ENCODE measurements around the gene RIMS3.

DNA sequence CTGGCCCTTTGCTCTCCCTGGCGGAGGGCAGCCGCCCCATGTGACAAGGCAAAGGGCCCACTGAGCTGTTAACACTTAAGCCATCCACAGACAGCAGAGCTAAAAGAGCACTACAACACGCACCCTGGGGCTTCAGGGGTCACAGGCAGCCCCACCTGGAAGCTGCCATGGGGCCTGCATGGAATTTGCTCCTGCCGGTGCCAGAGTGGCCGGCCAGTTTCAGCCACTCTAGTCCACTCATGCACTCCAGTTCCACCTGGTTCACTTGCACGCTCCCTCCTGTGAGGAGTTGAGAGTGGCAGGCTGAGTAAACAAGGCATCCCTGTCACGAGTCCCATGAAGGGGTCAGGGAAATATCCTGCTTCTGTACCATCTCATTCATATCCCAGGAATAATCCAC is 55.3 kb downstream of the RIMS3 start:
- TF ChIP-seq POLR2AphosphoS5 (IDR thresholded peaks at IDR 0.05; ENCODE audit: low read depth, low read length) (no peak), POLR2A (IDR thresholded peaks at IDR 0.05; ENCODE audit: low read depth, low read length) (no peak)

Measured in GM12892 (cell line).